GM19397 (cell line): ENCODE data around the gene MACROD2.
"Not testable (repeated sequence)": the region's sequence is repeated elsewhere in the genome, so short reads cannot be mapped to it uniquely, and the experiment has no call there.

ENCODE experiments used
- ATAC-seq: cut with Tn5 transposase; IDR thresholded peaks from one replicate; pipeline ENCODE4 v1.9.1; 2021; ENCODE audit warnings: mild to moderate bottlenecking, moderate library complexity; ENCODE audit not compliant: unreplicated experiment

MACROD2 gene

GRCh38 chr20:14450256-14450655, 454.9 kb downstream of the MACROD2 start:
- no peak for ATAC-seq

- ATAC-seq: no peak
These were observed 456.1 kb downstream of the MACROD2 start for GRCh38 chr20:14451458-14451857.

GRCh38 chr20:14453259-14453658, 457.9 kb downstream of the MACROD2 start:
- no peak for ATAC-seq

DNA sequence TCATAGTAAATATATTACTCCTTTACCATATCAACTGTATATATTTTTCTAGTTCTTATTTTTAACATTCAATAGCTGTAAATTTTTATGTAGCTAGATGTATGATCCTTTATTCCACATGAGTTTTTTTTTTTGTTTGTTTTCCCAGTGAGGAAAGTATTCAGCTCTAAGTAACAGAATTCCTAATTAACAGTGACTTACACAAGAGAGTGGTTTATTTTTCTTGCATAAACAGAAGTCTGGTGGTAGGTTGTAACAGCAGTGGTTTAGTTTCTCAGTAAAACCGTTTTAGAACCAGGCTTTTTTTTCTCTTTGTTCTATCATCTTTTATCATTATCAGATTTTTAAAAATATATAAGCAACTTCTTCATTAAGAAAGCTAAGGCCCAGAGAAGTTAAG, 459.0 kb downstream of the MACROD2 start:
- ATAC-seq: no peak

GRCh38 chr20:14467104-14467827, 471.9 kb downstream of the MACROD2 start:
- ATAC-seq: not testable (repeated sequence)

DNA sequence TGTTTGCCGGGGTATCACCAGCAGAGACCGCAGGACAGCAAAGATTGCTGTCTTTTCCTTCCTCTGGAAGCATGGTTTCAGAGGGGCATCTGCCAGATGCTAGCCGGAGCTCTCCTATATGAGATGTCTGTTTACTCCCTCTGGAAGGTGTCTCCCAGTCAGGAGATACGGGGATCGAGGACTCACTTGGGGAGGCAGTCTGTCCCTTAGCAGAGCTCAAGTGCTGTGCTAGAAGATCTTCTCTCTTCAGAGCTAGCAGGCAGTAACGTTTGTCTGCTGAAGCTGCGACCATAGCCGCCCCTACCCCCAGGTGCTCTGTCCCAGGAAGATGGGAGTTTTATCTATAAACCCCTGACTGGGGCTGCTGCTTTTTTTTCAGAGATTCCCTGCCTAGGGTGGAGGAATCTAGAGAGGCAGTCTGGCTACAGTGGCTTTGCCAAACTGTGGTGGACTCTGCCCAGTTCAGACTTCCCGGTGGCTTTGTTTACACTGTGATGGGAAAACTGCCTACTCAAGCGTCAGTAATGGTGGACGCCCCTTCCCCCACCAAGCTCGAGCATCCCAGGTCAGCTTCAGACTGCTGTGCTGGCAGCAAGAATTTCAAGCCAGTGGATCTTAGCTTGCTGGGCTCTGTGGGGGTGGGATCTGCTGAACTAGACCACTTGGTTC, 475.0 kb downstream of the MACROD2 start:
- no peak for ATAC-seq

GRCh38 chr20:14470977-14471661, 475.8 kb downstream of the MACROD2 start:
- ATAC-seq: no peak

GRCh38 chr20:14477125-14477524, 481.8 kb downstream of the MACROD2 start:
- no peak for ATAC-seq

- no peak for ATAC-seq
These were observed 482.8 kb downstream of the MACROD2 start for GRCh38 chr20:14478126-14478525.

GRCh38 chr20:14481863-14482262, 486.5 kb downstream of the MACROD2 start:
- no peak for ATAC-seq

DNA sequence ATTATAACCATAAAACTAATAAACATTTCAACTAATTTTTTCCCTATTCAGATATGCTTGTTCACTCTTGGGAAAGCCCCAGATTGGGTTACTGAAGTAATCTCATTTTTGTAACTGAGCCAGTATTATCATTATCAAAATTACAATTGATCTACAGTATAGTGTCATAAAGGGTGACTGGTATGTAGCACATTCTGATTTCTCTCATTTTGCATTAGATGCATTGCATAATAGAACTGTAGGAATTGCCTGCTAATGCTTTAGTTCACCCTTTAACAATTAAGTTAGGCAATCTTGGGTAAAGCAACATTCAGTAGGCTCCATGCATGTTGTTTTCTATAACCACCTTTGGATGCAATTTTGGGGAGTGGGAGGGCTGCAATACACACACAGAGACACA, 492.9 kb downstream of the MACROD2 start:
- ATAC-seq: no peak

DNA sequence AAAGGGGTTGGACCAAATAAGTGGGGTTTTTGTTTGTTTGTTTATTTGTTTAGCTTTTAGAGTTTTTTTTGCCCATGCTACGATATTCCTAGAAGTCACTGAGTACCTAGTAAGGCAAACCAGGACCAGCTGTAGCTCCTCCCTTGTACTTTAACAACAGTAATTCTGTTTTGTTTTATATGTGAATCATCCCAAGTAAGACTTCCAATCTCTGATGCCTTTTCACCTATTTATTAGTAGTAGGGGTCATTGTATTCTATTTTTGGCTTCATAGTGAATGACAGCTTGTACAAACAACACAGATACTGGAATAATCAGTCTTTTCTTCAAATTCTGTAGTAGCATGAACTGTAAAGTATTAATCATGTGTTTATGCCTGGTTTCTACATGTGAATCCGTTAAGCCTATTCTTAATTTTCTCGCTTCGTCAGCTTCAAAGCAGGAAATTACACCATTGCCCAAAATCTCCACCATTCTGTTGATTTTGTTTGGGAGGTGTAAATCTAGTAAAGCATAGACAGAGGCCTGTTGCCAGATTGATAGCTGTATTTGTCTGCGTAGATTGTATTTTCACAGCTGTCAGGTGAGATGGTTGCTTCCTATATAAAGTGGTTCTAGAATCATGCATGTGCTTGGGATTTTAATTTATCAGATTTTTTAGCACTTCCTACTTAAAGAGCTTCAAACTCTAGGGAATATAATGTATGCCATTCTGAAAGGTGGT, 493.6 kb downstream of the MACROD2 start:
- no peak for ATAC-seq

GRCh38 chr20:14489544-14489943, 494.2 kb downstream of the MACROD2 start:
- ATAC-seq: no peak

DNA sequence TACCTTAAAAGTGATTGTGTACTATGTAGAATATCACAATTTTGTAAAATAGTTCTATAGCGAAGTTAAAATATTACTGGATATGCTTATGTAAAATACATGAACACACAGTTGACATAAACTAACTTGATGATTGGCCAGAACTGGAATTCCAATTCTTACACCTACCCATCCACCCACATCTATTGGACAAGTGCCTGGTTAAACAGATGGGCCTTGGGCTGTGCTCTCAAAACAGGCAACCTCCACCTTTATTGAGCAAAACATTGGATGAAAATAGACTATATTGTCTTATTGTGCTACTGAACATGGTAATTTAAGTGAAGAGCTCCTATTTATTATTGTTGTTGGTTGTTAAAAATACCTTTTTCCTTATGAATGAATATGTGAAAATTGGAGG, 496.1 kb downstream of the MACROD2 start:
- ATAC-seq: no peak

- ATAC-seq: no peak
These were observed 498.1 kb downstream of the MACROD2 start for GRCh38 chr20:14493408-14493807.

DNA sequence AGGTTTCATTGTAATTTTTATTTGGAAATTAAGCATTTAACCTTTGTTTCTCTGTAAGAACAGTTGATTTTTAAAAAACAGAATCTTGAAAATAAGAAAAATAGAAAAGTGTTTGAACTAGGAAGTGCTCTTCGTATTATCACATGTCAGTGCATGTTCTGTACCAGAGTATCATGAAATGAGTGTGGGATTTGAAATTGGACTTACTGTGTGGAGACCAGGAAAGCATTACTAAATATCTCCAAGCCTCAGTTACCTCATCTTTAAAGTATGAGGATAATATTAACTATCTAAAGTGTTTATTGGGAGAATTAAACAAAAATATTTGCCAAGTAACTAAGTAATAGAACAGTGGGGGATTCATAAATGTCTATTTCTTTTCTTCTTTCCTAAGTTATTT, 499.0 kb downstream of the MACROD2 start:
- no peak for ATAC-seq

DNA sequence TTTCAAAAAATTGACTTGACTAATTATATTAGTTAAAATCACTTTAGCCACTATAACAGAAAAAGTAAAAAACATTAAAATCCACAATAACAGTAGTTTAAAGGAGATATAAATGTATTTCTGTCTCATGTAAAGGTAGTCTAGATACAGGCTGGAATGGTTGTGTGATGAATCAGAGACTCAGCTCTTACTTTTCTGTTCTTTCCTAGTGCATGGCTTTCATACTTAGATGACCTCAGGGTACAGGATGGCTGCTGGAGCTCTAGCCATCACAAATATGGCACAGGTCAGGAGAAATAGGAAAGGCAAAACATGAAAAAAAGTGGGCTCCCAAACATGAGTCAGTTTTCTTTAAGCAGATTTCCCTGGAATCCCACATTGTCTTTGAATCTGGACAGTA, 499.8 kb downstream of the MACROD2 start:
- no peak for ATAC-seq

GRCh38 chr20:14497004-14497403, 501.7 kb downstream of the MACROD2 start:
- no peak for ATAC-seq

DNA sequence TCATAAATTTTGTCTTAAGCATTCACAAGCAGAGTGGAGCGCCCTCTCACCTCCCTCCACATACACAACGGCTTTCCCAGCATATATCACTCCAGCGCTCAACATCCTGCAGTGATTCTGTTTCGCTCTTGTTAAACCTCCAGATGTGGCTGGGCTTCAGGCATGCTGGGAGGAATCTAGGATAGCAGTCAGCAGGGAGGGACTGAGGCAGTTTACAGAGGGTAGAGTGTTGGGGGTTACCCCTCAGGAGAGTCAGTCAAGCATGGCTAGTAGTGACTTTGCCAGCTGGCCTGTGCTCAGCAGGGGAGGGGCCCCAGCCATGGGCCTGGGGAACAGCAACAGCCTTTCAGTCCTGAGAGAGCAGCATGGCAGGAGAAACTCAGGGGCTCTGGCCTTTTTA, 503.5 kb downstream of the MACROD2 start:
- ATAC-seq: no peak

DNA sequence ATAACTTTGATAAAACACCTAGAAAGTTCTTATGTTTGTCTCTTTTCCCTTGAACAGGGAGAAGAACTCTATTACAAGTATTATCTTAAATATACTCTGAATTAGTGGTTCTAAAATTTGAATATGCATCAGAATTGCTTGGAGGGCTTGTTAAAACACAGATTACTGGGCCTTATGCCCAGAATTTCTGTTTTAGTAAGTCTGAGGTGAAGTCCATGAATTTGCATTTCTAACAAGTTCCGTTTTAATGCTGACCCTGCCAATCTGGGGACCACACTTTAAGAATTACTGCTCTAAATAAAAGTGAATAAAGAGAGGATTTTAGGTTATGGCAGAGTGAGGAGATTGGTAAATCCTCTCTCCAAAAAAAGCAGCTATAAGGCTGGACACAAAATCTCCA, 510.2 kb downstream of the MACROD2 start:
- no peak for ATAC-seq

GRCh38 chr20:14507711-14508110, 512.4 kb downstream of the MACROD2 start:
- ATAC-seq: no peak
